HEK293T (cell line): ENCODE results near the gene PHF3.

Experiments
- ARNT ChIP-seq: fragments of 450-650 bp; IDR thresholded peaks from 2 replicates; pipeline ENCODE4 v1.6.1; 2017; ENCODE audit warnings: mild to moderate bottlenecking
- BHLHE40 ChIP-seq: fragments of 450-650 bp; IDR thresholded peaks from 2 replicates; pipeline ENCODE4 v1.6.1; 2016; ENCODE audit warnings: mild to moderate bottlenecking, moderate library complexity, borderline replicate concordance
- CTBP1 ChIP-seq: fragments of 450-650 bp; IDR thresholded peaks from 2 replicates; pipeline ENCODE4 v1.6.1; 2016; ENCODE audit warnings: borderline replicate concordance
- ELF4 ChIP-seq: fragments of 450-650 bp; IDR thresholded peaks from 2 replicates; pipeline ENCODE4 v1.6.1; 2017; ENCODE audit warnings: antibody characterized with exemption
- FOXK2 ChIP-seq: fragments of 450-650 bp; IDR thresholded peaks from 2 replicates; pipeline ENCODE4 v1.6.1; 2016; ENCODE audit warnings: mild to moderate bottlenecking
- FOXM1 ChIP-seq: fragments of 450-650 bp; IDR thresholded peaks from 2 replicates; pipeline ENCODE4 v1.6.1; 2017; ENCODE audit warnings: mild to moderate bottlenecking, borderline replicate concordance
- NFRKB ChIP-seq: fragments of 450-650 bp; IDR thresholded peaks from 2 replicates; pipeline ENCODE4 v1.6.1; 2016; ENCODE audit warnings: mild to moderate bottlenecking, moderate library complexity
- SP1 ChIP-seq: fragments of 450-650 bp; IDR thresholded peaks from 2 replicates; pipeline ENCODE4 v1.6.1; 2017
- SUZ12 ChIP-seq: fragments of 450-650 bp; IDR thresholded peaks from 2 replicates; pipeline ENCODE4 v1.6.1; 2016; ENCODE audit warnings: mild to moderate bottlenecking
- TARDBP ChIP-seq: fragments of 450-650 bp; IDR thresholded peaks from 2 replicates; pipeline ENCODE4 v1.6.1; 2016
- ZNF384 ChIP-seq: fragments of 450-650 bp; IDR thresholded peaks from 2 replicates; pipeline ENCODE4 v1.6.1; 2016

- TF ChIP-seq ELF4 (no peak), TARDBP (no peak), SP1 (no peak), BHLHE40 (no peak), FOXM1 (no peak), ARNT (no peak), ZNF384 (no peak), SUZ12 (no peak), NFRKB (no peak), FOXK2 (no peak), CTBP1 (no peak)
Measured at GRCh38 chr6:63644668-63645326, 9.2 kb downstream of the PHF3 start.
